Nephron progenitor cell (in vitro differentiated cells): Measurements from ENCODE around the gene ADAMTSL3.

Experiments used
- DNase-seq: peaks from one replicate; pipeline ENCODE4 v3.0.0; 2021
- H3K27ac Mint-ChIP-seq: 2 replicates; pipeline ENCODE4 v1.8.0; 2021; ENCODE audit warnings: mild to moderate bottlenecking, moderate library complexity, mixed read lengths
- H3K27me3 Mint-ChIP-seq: 2 replicates; pipeline ENCODE4 v1.8.0; 2021; ENCODE audit warnings: mild to moderate bottlenecking, low read depth, mixed read lengths; ENCODE audit not compliant: poor library complexity
- H3K36me3 Mint-ChIP-seq: 2 replicates; pipeline ENCODE4 v1.8.0; 2021; ENCODE audit warnings: low read depth, mixed read lengths
- H3K4me1 Mint-ChIP-seq: 2 replicates; pipeline ENCODE4 v1.8.0; 2021; ENCODE audit warnings: mixed read lengths
- H3K4me3 Mint-ChIP-seq: 2 replicates; pipeline ENCODE4 v1.8.0; 2021; ENCODE audit warnings: mild to moderate bottlenecking, moderate library complexity, mixed read lengths
- H3K9me3 Mint-ChIP-seq: 2 replicates; pipeline ENCODE4 v1.8.0; 2021; ENCODE audit warnings: mild to moderate bottlenecking, moderate library complexity, mixed read lengths
- CTCF ChIP-seq: fragments of 200-600 bp; sonication (generic); IDR thresholded peaks from 2 replicates; pipeline ENCODE4 v1.5.0; 2021; ENCODE audit warnings: antibody characterized with exemption

Gene ADAMTSL3

GRCh38 chr15:83904107-83905040, 250.5 kb downstream of the ADAMTSL3 start:
- DNase-seq, result no peak
- peaks cover 10% of the 10 kb centered on the region for H3K9me3 Mint-ChIP-seq
- peak overlapping the region; percentile 49 for H3K4me3 Mint-ChIP-seq
- peaks cover 27% of the 10 kb centered on the region for H3K4me1 Mint-ChIP-seq
- no peak for TF ChIP-seq CTCF
- H3K27me3 Mint-ChIP-seq, result peaks cover 4% of the 10 kb centered on the region
- no peaks in the 10 kb centered on the region for H3K36me3 Mint-ChIP-seq
- peak overlapping the region; percentile 40 for H3K27ac Mint-ChIP-seq

- Mint-ChIP-seq H3K36me3 (peaks cover 4% of the 10 kb centered on the region), H3K27me3 (peaks cover 4% of the 10 kb centered on the region), H3K4me3 (no peak overlapping the region), H3K9me3 (peaks cover 15% of the 10 kb centered on the region), H3K4me1 (peaks cover 27% of the 10 kb centered on the region), H3K27ac (peak overlapping the region; percentile 31)
- TF ChIP-seq CTCF, result no peak
- DNase-seq, result no peak
Observed at GRCh38 chr15:83905556-83906273, 251.8 kb downstream of the ADAMTSL3 start.

- TF ChIP-seq CTCF, result no peak
- Mint-ChIP-seq H3K4me1 (no peaks in the 10 kb centered on the region), H3K4me3 (no peak overlapping the region), H3K9me3 (peaks cover 15% of the 10 kb centered on the region), H3K36me3 (peaks cover 4% of the 10 kb centered on the region), H3K27me3 (peaks cover 3% of the 10 kb centered on the region), H3K27ac (no peak overlapping the region)
- no peak for DNase-seq
Observed at GRCh38 chr15:83911345-83911744, 257.4 kb downstream of the ADAMTSL3 start.

- TF ChIP-seq CTCF, result no peak
- no peak for DNase-seq
- no peaks in the 10 kb centered on the region for H3K4me1 Mint-ChIP-seq
- peaks cover 4% of the 10 kb centered on the region for H3K36me3 Mint-ChIP-seq
- H3K27me3 Mint-ChIP-seq, result peaks cover 3% of the 10 kb centered on the region
- no peak overlapping the region for H3K4me3 Mint-ChIP-seq
- H3K27ac Mint-ChIP-seq, result no peak overlapping the region
- H3K9me3 Mint-ChIP-seq, result peaks cover 15% of the 10 kb centered on the region
Observed at GRCh38 chr15:83912343-83912742, 258.4 kb downstream of the ADAMTSL3 start.

- Mint-ChIP-seq H3K9me3 (peaks cover 15% of the 10 kb centered on the region), H3K36me3 (peaks cover 4% of the 10 kb centered on the region), H3K27me3 (peaks cover 3% of the 10 kb centered on the region), H3K4me1 (peaks cover 1% of the 10 kb centered on the region), H3K27ac (no peak overlapping the region), H3K4me3 (no peak overlapping the region)
- no peak for TF ChIP-seq CTCF
- no peak for DNase-seq
Observed at GRCh38 chr15:83913034-83913632, 259.2 kb downstream of the ADAMTSL3 start.
